ENCODE data around the gene ZMPSTE24.

Gene ZMPSTE24

GRCh38 chr1:40305451-40305850 lies 47.4 kb downstream of the ZMPSTE24 start:
- peak; percentile 24 for DNase-seq (ENCODE audit: low spot score)

GRCh38 chr1:40305871-40306270 lies 47.8 kb downstream of the ZMPSTE24 start:
- DNase-seq (ENCODE audit: low spot score), result no peak

DNA sequence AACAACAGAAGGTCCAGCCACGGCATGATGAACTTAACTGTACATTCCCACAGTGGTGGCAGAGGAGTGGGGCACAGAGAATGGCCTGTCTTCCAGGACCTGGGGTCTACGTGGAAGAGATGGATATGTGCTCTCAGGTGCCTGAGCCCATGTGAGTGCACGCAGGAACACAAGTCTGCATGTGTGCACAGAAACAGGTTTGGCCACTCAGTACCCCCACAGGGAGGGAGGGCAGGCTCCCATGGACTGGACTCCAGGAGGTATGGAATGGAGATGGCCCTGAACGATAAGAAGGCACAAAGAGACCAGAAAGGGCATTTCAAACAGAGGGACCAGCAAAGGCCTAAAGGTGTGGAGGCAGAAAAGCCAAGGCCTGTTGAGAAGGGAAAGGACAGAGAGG lies 48.3 kb downstream of the ZMPSTE24 start:
- no peak for DNase-seq (ENCODE audit: low spot score)

DNA sequence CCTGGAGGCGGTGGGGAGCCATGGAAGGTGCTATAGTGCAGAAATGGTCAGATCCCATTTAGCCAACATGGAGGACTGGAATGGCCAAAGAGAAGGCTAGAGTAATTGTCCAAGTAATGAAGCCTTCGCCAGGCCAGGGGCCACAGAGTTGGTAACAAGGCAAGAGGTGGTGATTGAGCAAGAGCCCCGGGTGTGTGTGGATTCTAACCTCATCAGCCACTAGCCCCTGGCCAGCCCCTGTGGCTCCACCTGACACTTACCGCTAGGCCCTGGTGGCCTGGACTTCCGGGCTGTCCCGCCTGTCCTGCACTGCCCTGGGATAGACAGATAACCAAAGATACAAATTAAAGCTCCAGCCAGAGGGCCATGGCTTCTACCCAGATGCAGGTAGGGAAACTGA lies 49.1 kb downstream of the ZMPSTE24 start:
- DNase-seq (ENCODE audit: low spot score), result no peak

- DNase-seq (ENCODE audit: low spot score), result no peak
Measured at GRCh38 chr1:40308036-40308727, 50.1 kb downstream of the ZMPSTE24 start.

DNA sequence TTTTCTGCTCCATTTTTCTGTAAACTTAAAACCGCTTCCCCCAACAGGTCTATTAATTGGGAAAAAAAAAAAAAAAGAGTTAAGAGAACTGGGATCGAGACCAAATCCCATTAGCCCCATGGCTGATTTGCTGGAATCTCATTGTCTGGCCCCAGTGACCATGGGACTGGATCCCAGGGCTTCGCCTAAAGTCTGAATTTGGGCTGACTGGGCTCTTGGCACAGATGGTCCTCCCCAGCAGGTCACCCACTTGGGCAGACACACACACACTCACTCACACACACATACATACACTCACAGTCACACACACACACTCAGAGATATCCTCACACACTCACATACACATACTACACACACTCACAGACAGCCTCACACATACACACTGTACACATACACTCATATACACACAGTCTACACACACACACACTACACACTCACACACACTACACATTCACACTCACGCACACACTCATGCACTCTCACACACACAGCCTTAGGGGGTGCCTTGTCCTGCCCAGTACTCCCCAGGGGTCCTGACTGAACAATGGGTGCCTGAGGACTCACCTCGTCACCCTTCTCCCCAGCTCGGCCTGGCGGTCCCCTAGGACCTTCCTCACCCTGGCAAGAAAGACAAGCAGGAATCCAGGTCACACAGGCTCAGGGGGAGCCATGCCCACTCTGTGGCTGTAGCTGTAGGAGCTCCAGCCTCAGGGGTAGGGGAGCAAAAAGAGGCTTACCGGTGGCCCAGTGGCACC lies 51.5 kb downstream of the ZMPSTE24 start:
- DNase-seq (ENCODE audit: low spot score), result no peak

GRCh38 chr1:40310129-40310461 lies 52.1 kb downstream of the ZMPSTE24 start:
- no peak for DNase-seq (ENCODE audit: low spot score)

GRCh38 chr1:40310983-40311642 lies 53.1 kb downstream of the ZMPSTE24 start:
- DNase-seq (ENCODE audit: low spot score), result no peak

- no peak for DNase-seq (ENCODE audit: low spot score)
Measured at GRCh38 chr1:40311692-40312091, 53.7 kb downstream of the ZMPSTE24 start.

DNA sequence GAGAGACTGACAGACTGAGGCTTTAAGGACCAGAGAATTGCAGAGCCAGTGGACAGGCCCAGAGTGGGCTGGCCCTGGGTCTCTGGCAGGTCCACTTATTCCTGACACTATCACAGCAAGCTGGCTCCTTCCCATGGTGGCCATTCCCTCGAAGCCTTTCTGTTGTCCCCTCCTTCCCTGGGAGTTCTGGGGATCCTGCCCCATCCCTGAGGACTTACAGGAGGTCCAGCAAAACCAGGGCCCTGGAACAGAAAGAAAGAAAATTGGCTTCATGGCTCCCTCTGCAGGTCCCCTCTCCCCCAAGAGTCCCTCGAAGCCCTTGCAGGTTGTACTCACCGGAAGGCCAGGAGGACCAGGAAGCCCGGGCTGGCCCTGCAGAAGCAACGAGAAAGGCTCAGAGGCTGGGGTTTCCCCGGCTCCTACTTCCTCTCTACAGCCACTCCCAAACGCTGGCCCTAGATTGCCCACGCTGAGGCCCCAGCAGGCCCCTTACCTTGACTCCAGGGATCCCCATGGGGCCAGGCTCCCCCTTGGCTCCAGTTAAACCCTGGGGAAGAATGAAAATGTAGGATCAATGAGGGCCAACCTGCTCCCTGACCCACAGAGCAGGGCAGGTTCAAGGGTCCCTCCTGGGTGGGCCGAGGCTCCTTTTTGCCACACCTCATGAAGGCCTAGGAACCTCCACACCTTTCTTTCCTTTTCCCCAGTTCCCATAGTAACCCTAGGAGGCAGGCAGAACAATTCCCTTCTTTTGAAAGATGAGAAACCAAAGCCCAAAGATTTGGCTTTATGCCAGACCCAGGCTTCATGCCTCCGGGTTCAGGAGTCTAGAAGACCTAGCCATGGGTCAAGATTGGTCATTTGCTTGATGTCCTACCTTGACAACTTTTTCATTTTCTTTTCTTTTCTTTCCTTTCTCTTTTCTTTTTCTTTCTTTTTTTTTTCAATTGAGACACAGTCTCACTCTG lies 54.5 kb downstream of the ZMPSTE24 start:
- DNase-seq (ENCODE audit: low spot score), result no peak

DNA sequence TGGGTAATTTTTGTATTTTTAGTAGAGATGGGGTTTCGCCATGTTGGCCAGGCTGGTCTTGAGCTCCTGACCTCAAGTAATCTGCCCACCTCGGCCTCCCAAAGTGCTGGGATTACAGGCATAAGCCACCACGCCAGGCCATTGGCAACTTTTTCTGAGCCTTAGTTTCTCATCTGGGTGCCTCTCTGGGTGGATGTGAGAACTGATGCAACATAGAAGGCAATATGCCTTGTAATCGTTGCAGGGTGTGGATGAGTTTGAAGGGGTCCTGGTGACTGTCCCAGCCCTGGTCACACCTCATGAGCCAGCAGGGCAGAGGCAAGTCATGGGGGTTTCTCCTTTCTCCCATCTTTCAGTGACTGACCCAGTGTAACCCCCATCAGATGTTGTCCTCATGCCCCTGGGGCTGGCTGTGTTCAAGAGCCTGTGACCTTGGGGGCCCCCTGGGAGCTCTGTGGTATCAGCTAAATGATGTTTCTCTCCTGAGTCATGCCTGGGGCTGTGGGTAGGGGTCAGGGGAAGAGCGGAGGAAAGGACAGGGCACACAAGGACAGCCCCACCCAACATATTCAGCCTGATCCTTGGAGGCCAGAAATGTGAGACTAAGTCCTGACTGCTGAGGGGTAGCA lies 55.4 kb downstream of the ZMPSTE24 start:
- no peak for DNase-seq (ENCODE audit: low spot score)

GRCh38 chr1:40313958-40314720 lies 56.1 kb downstream of the ZMPSTE24 start:
- no peak for DNase-seq (ENCODE audit: low spot score)

- no peak for DNase-seq (ENCODE audit: low spot score)
Measured at GRCh38 chr1:40314721-40315238, 56.7 kb downstream of the ZMPSTE24 start.

DNA sequence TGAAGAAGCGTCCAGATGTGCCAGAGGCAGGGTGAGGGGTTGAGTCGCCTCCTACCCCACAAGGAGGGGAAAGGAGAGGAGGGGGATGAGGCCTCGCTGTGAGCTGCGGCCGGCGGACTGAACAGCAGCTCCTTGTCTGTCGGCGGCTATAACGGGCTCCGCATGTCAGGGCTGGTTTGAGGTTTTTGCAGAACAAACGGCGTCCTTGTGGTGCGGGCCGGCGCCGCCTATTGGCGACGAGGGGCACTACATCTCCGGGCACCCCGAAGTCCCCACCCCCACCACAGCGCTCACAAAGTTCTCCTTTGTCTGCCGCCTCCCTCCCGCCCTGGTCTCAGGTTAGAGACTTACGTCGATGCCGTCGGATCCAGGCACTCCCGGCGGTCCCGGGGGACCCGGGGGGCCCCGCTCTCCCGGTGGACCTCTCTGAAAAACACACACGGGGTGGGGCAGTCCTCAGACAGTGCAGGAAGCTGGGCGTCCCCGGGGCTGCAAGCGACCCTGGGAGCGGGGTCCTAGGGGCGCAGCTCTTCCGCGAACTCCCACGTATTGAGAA lies 57.3 kb downstream of the ZMPSTE24 start:
- DNase-seq (ENCODE audit: low spot score), result peak; percentile 73

GRCh38 chr1:40315795-40316594 lies 58.0 kb downstream of the ZMPSTE24 start:
- no peak for DNase-seq (ENCODE audit: low spot score)

GRCh38 chr1:40316595-40317393 lies 58.8 kb downstream of the ZMPSTE24 start, which contains the start of gene COL9A2:
Gene COL9A2, minus strand, starts transcription at chr1:40317286. Its CDS starts 89 bp downstream, at chr1:40317197.
- no peak for DNase-seq (ENCODE audit: low spot score)

GRCh38 chr1:40317394-40318074 lies 59.5 kb downstream of the ZMPSTE24 start:
- DNase-seq (ENCODE audit: low spot score), result no peak

DNA sequence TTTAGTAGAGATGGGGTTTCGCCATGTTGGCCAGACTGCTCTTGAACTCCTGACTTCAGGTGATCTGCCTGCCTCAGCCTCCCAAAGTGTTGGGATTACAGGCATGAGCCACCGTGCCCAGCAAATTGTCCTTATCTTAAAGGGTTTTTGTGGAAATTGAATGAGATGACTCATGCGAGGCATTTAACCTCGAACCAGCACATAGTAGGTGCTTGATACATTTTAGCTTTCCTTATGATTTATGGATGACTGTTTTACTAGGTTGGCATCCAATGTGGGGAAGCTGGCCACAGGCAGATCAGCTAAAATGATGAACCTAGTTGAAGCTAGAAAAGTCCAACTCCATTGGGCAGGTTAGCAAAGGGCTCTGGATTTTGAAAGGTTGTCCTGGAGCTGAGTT lies 60.4 kb downstream of the ZMPSTE24 start:
- DNase-seq (ENCODE audit: low spot score), result no peak
